H1 (cell line): ENCODE data around the gene RPTOR. TPM values are rescaled to one million over a fixed set of nuclear protein-coding genes. Genes with fewer than 3 reads are reported as not detected.

ENCODE experiments used
- CTCF ChIA-PET: fragments of 300-600 bp; sonication (Branson Sonifier 250); formaldehyde crosslinking; loops from one replicate; lab custom pipeline; 2021; ENCODE audit not compliant: partially characterized antibody; lab: Charles Lee
- POLR2A ChIA-PET: fragments of 300-600 bp; sonication (Branson Sonifier 250); formaldehyde crosslinking; loops from one replicate; lab custom pipeline; 2021; ENCODE audit warnings: inconsistent platforms; ENCODE audit not compliant: partially characterized antibody; lab: Charles Lee
- DNase-seq, 2 experiments: peaks; one replicate each; pipeline versions ENCODE4 v3.0.0 to v3.0.0-alpha.2; 2010 to 2022; ENCODE audit warnings: low spot score in 2 of 2, low read depth in 1 of 2, mixed read lengths in 1 of 2
- FAIRE-seq: peaks from 2 replicates; lab custom pipeline; 2011; peaks lifted over from hg19 to GRCh38; lab: Jason Lieb, UNC
- H2AFZ ChIP-seq: 2 replicates; pipeline ENCODE4 v1.8.1; 2012; ENCODE audit warnings: low read length, inconsistent platforms
- H2AK5ac ChIP-seq: 2 replicates; pipeline ENCODE4 v1.6.1; 2013; ENCODE audit warnings: low read depth, low read length
- H2BK120ac ChIP-seq: replicated peaks from 2 replicates; pipeline ENCODE3; 2013; ENCODE audit warnings: low read depth, low read length, inconsistent platforms
- H2BK12ac ChIP-seq: 2 replicates; pipeline ENCODE4 v1.6.1; 2013; ENCODE audit warnings: low read depth, low read length
- H2BK15ac ChIP-seq: 2 replicates; pipeline ENCODE4 v1.6.1; 2013; ENCODE audit warnings: low read length
- H2BK20ac ChIP-seq: 2 replicates; pipeline ENCODE4 v1.6.1; 2013; ENCODE audit warnings: low read length
- H2BK5ac ChIP-seq: 2 replicates; pipeline ENCODE4 v1.6.1; 2013; ENCODE audit warnings: low read depth, low read length
- H3K14ac ChIP-seq: 2 replicates; pipeline ENCODE4 v1.6.1; 2013; ENCODE audit warnings: inconsistent platforms; ENCODE audit not compliant: insufficient read length
- H3K18ac ChIP-seq: 2 replicates; pipeline ENCODE4 v1.6.1; 2013; ENCODE audit warnings: low read length; ENCODE audit errors: extremely low read depth
- H3K23ac ChIP-seq: 2 replicates; pipeline ENCODE4 v1.6.1; 2013; ENCODE audit warnings: inconsistent platforms; ENCODE audit not compliant: insufficient read length
- H3K23me2 ChIP-seq: 2 replicates; pipeline ENCODE4 v1.6.1; 2013; ENCODE audit warnings: low read depth, low read length
- H3K27ac ChIP-seq: 2 replicates; pipeline ENCODE4 v1.6.1; 2011; ENCODE audit warnings: low read depth, low read length, inconsistent platforms
- H3K27me3 ChIP-seq, 4 experiments: replicated peaks in 1 of 4; 1 replicate in 1 of 4; 2 replicates in 3 of 4; pipeline versions ENCODE4 v1.6.1 to v1.8.1; 2011 to 2013; ENCODE audit warnings: low read length in 3 of 4, mild to moderate bottlenecking in 3 of 4, inconsistent platforms in 2 of 4, mixed read lengths in 2 of 4, moderate library complexity in 1 of 4; ENCODE audit not compliant: control insufficient read depth in 3 of 4, insufficient read depth in 3 of 4; ENCODE audit errors: extremely low read depth in 1 of 4
- H3K36me3 ChIP-seq, 4 experiments: 2 replicates each; pipeline versions ENCODE4 v1.6.1 to v1.8.1; 2011 to 2013; ENCODE audit warnings: mild to moderate bottlenecking in 4 of 4, low read length in 3 of 4, moderate library complexity in 2 of 4, control low read depth in 1 of 4, inconsistent platforms in 1 of 4; ENCODE audit not compliant: insufficient read depth in 4 of 4, control insufficient read depth in 2 of 4
- H3K4ac ChIP-seq: replicated peaks from 2 replicates; pipeline ENCODE3; 2013; ENCODE audit warnings: low read length, low read depth, mixed read lengths, inconsistent platforms; ENCODE audit not compliant: insufficient read length
- H3K4me1 ChIP-seq, 4 experiments: replicated peaks in 1 of 4; 1 replicate in 1 of 4; 2 replicates in 3 of 4; pipeline versions ENCODE4 v1.6.1 to v1.8.1; 2011 to 2013; ENCODE audit warnings: low read length in 3 of 4, inconsistent platforms in 2 of 4, mixed read lengths in 1 of 4; ENCODE audit not compliant: insufficient read depth in 4 of 4, control insufficient read depth in 3 of 4
- H3K4me2 ChIP-seq, 2 experiments: 2 replicates each; pipeline versions ENCODE4 v1.6.1 to v1.8.1; 2011 to 2013; ENCODE audit warnings: low read depth in 2 of 2, low read length in 2 of 2, control low read depth in 1 of 2, inconsistent platforms in 1 of 2, mild to moderate bottlenecking in 1 of 2; ENCODE audit not compliant: insufficient read depth in 1 of 2
- H3K4me3 ChIP-seq, 4 experiments: fragments of 200-600, 300-600 bp in 1 of 4; sonication (generic), shearing (Covaris generic), sonication (Bioruptor Twin) in 1 of 4; 2 replicates each; pipeline versions ENCODE4 v1.5.1 to v1.8.1; 2011 to 2016; ENCODE audit warnings: low read length in 4 of 4, low read depth in 3 of 4, control low read depth in 2 of 4, inconsistent platforms in 2 of 4, mild to moderate bottlenecking in 2 of 4, mixed read lengths in 1 of 4, moderate library complexity in 1 of 4; ENCODE audit not compliant: insufficient read depth in 2 of 4; ENCODE audit errors: extremely low read depth in 1 of 4
- H3K56ac ChIP-seq: replicated peaks from 2 replicates; pipeline ENCODE3; 2013; ENCODE audit warnings: low read depth, mild to moderate bottlenecking, mixed read lengths, low read length, inconsistent platforms; ENCODE audit not compliant: insufficient read length
- H3K79me1 ChIP-seq: 2 replicates; pipeline ENCODE4 v1.6.1; 2013; ENCODE audit warnings: low read depth, low read length, control low read depth
- H3K79me2 ChIP-seq, 2 experiments: 2 replicates each; pipeline versions ENCODE4 v1.6.1 to v1.8.1; 2012 to 2013; ENCODE audit warnings: low read length in 2 of 2, mild to moderate bottlenecking in 2 of 2, inconsistent platforms in 1 of 2; ENCODE audit not compliant: insufficient read depth in 2 of 2, control insufficient read depth in 1 of 2
- H3K9ac ChIP-seq, 4 experiments: replicated peaks in 1 of 4; 1 replicate in 1 of 4; 2 replicates in 3 of 4; pipeline versions ENCODE4 v1.6.1 to v1.8.1; 2011 to 2013; ENCODE audit warnings: low read depth in 3 of 4, low read length in 3 of 4, control low read depth in 2 of 4, mild to moderate bottlenecking in 2 of 4, moderate library complexity in 2 of 4, inconsistent platforms in 1 of 4; ENCODE audit errors: extremely low read depth in 1 of 4
- H3K9me3 ChIP-seq, 2 experiments: 2 replicates each; pipeline versions ENCODE4 v1.6.1 to v1.8.1; 2012 to 2013; ENCODE audit warnings: mild to moderate bottlenecking in 2 of 2, moderate library complexity in 2 of 2, control low read depth in 1 of 2, inconsistent platforms in 1 of 2, low read depth in 1 of 2, low read length in 1 of 2, mixed read lengths in 1 of 2; ENCODE audit not compliant: insufficient read depth in 2 of 2
- H4K20me1 ChIP-seq, 2 experiments: replicated peaks in 1 of 2; 2 replicates each; pipeline versions ENCODE3 to v1.8.1; 2011 to 2013; ENCODE audit warnings: inconsistent platforms in 2 of 2, low read length in 2 of 2, mild to moderate bottlenecking in 1 of 2; ENCODE audit not compliant: insufficient read depth in 2 of 2, control insufficient read depth in 1 of 2
- H4K5ac ChIP-seq: 2 replicates; pipeline ENCODE4 v1.6.1; 2013; ENCODE audit warnings: low read length, low read depth, mixed read lengths, inconsistent platforms; ENCODE audit not compliant: insufficient read length
- H4K8ac ChIP-seq: 2 replicates; pipeline ENCODE4 v1.8.0; 2013; ENCODE audit warnings: mild to moderate bottlenecking, moderate library complexity, low read length, inconsistent platforms; ENCODE audit not compliant: insufficient read depth; ENCODE audit errors: extremely low read depth
- H4K91ac ChIP-seq: replicated peaks from 2 replicates; pipeline ENCODE3; 2013; ENCODE audit warnings: low read length, mixed read lengths, inconsistent platforms; ENCODE audit not compliant: insufficient read length
- JUND ChIP-seq: IDR thresholded peaks from 2 replicates; pipeline ENCODE4 v1.6.1; 2011; ENCODE audit warnings: mild to moderate bottlenecking, improper control_type of control experiment, low read length
- WGBS, 2 experiments: shearing (Covaris generic) in 1 of 2; methylation state at CpG; one replicate each; pipeline versions ENCODE4 v1.1.6 to v1.1.7; 2013 to 2015; ENCODE audit warnings: low lambda C conversion rate in 2 of 2, mixed read lengths in 2 of 2, inconsistent platforms in 1 of 2, low coverage in 1 of 2, missing lambda C conversion rate in 1 of 2; ENCODE audit not compliant: insufficient replicate concordance in 2 of 2, insufficient coverage in 1 of 2, insufficient read length in 1 of 2; ENCODE audit errors: extremely low coverage in 1 of 2, missing lambda C conversion rate in 1 of 2; 5-methylcytosine and 5-hydroxymethylcytosine counted together
- polyA plus RNA-seq, 7 experiments: library from polyadenylated mRNA; depleted of rRNA in 3 of 7; stranded (reverse) in 5 of 7; unstranded in 2 of 7; fragments of >200 nt in 5 of 7; fragments of 200-250 nt in 2 of 7; gene quantifications; 1 replicate in 5 of 7; 2 replicates in 1 of 7; 4 replicates in 1 of 7; pipeline versions ENCODE4 v1.2.1 to v1.2.3, GENCODE V29; 2011 to 2013; ENCODE audit warnings: missing spikeins in 2 of 7, mixed read lengths in 2 of 7
- total RNA-seq: library from RNA; stranded (reverse); fragmentation: NEBNext Ultra II Directional; extraction: Animal tissue kit (Norgen Biotek cat#: 25700); gene quantifications from 2 replicates; pipeline ENCODE4 v1.2.1, GENCODE V29; 2021

Gene RPTOR
- total and polyA plus RNA-seq, 2 of the 8 experiments (the other 6 are each of a cell fraction or from before 2014, with no cell fraction given) = 6.9 to 28.7 TPM

DNA sequence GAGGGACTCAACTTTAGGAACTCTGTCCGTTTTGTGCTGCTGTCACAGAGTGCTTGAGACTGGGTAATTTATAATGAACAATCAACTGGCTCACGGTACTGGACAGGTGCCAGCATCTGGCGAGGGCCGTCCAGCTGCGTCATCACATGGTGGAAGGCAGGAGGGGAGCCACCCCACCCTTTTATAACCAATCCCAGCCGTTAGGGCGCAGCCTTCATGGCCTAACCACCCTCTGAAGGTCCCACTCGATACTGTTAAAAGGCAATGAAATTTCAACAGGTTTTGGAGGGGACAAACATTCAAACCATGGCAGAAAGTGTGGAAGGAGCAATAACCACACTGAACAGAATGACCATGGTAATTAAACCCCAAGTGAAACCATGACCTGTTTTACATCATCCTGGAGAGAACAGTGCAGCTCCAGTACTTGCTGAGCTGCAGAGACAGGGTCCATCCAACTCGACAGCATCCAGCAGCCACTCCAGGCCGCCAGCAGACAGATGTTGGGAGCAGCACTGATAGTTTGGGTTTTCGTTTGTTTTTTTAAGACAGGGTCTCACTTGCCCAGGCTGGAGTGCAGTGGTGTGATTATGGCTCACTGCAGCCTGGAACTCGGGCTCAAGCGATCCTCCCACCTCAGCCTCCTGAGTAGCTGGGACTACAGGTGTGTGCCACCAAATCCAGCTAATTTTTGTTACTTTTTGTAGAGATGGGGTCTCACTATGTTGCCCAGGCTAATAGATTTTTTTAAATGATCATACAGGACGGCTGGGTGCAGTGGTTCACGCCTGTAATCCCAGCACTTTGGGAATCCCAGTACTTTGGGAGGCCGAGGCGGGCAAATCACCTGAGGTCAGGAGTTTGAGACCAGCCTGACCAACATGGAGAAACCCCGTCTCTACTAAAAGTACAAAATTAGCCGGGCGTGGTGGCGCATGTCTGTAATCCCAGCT lies 458.0 kb downstream of the RPTOR start:
- Histone ChIP-seq H3K4me2 (no peak overlapping the region; a peak in 1 of 4 replicates), H3K79me1 (no peaks in the 10 kb centered on the region), H4K91ac (no peak overlapping the region), H3K9me3 (no peaks in the 10 kb centered on the region), H2AFZ (no peak overlapping the region), H4K5ac (no peak overlapping the region), H3K4ac (no peak overlapping the region), H2BK15ac (no peak overlapping the region), H3K18ac (no peak overlapping the region), H3K23ac (no peak overlapping the region), H2BK5ac (no peak overlapping the region), H2BK20ac (no peak overlapping the region), H3K56ac (no peak overlapping the region), H3K79me2 (no peaks in the 10 kb centered on the region), H3K9ac (no peak overlapping the region), H3K27ac (no peak overlapping the region), H3K14ac (no peak overlapping the region), H4K20me1 (peaks cover 3 to 13% of the 10 kb centered on the region in 2 experiments), H3K27me3 (peaks cover 7 to 22% (median 20%) of the 10 kb centered on the region in 4 experiments; a peak in 6 of 7 replicates), H2BK12ac (no peak overlapping the region), H4K8ac (no peak overlapping the region), H3K4me3 (no peak overlapping the region), H3K36me3 (peaks cover 0 to 5% (median 1%) of the 10 kb centered on the region in 4 experiments; a peak in 3 of 8 replicates), H3K4me1 (peaks cover 0 to 7% (median 1%) of the 10 kb centered on the region in 4 experiments; a peak in 3 of 7 replicates), H3K23me2 (peaks cover 5% of the 10 kb centered on the region; the same call in 1 of the 2 replicates), H2AK5ac (no peak overlapping the region), H2BK120ac (no peak overlapping the region)
- CTCF ChIA-PET = interaction anchor here (1.1 to 1.5 kb wide), 2 partner anchors 15 to 22 kb away, joined by 3 to 5 read pairs; no protein-coding TSS in a partner anchor
- FAIRE-seq (no peak), DNase-seq (no peak)
- POLR2A ChIA-PET = interaction anchor here (1.1 to 2.1 kb wide), 5 partner anchors 9 to 36 kb away, joined by 3 to 10 read pairs (median 5); partner anchors contain the start of gene CHMP6
- no peak for TF ChIP-seq JUND
- 82% methylated on average over 21 of the region's 21 CpGs; no CpG with 5 or more reads in 1 of the 2 experiments for WGBS, 2 experiments
